HS-27A (cell line): ENCODE measurements around the gene KSR1.
"Not testable (repeated sequence)": the region's sequence is repeated elsewhere in the genome, so short reads cannot be mapped to it uniquely, and the experiment has no call there.

Source experiments
- DNase-seq: peaks from one replicate; pipeline ENCODE4 v3.0.0-alpha.2; 2012; ENCODE audit warnings: low read depth, missing footprints

Gene KSR1

GRCh38 chr17:27663936-27664605 lies 207.8 kb downstream of the KSR1 start:
- DNase-seq, result no peak

- no peak for DNase-seq
These were observed 208.3 kb downstream of the KSR1 start for GRCh38 chr17:27664606-27664965.

- DNase-seq, result no peak
These were observed 209.3 kb downstream of the KSR1 start for GRCh38 chr17:27665549-27665948.

GRCh38 chr17:27666270-27666669 lies 210.0 kb downstream of the KSR1 start:
- DNase-seq, result not testable (repeated sequence)

- DNase-seq, result no peak
These were observed 210.7 kb downstream of the KSR1 start for GRCh38 chr17:27666831-27667560.

- no peak for DNase-seq
These were observed 211.6 kb downstream of the KSR1 start for GRCh38 chr17:27667656-27668487.

GRCh38 chr17:27668488-27668823 lies 212.2 kb downstream of the KSR1 start:
- DNase-seq, result no peak

GRCh38 chr17:27669136-27669535 lies 212.9 kb downstream of the KSR1 start:
- DNase-seq, result no peak

- DNase-seq, result no peak
These were observed 213.6 kb downstream of the KSR1 start for GRCh38 chr17:27669850-27670249.

- DNase-seq, result no peak
These were observed 214.7 kb downstream of the KSR1 start for GRCh38 chr17:27670791-27671590.

- no peak for DNase-seq
These were observed 215.3 kb downstream of the KSR1 start for GRCh38 chr17:27671591-27671910.

GRCh38 chr17:27671977-27672480 lies 215.8 kb downstream of the KSR1 start:
- not testable (repeated sequence) for DNase-seq

- no peak for DNase-seq
These were observed 218.1 kb downstream of the KSR1 start for GRCh38 chr17:27674335-27674734.
